ENCODE results near the gene EGFL7.

- no peak for TF ChIP-seq CTCF (IDR thresholded peaks at IDR 0.05)
- TF ChIP-seq EZH2 (IDR thresholded peaks at IDR 0.05), result no peak
- no peak for TF ChIP-seq EZH2phosphoT487 (IDR thresholded peaks at IDR 0.05)
These were observed 51.6 kb downstream of the EGFL7 start for GRCh38 chr9:136714096-136714892.
